ENCODE results near the gene MAD2L2.
A peak's percentile ranks its signal among the peaks of the same experiment; 100 is the strongest.

MAD2L2 gene

GRCh38 chr1:11693024-11693590 is 12.2 kb upstream of the MAD2L2 start:
- DNase-seq (ENCODE audit: low read depth), result no peak
- no peak overlapping the region for H3K4me3 ChIP-seq (ENCODE audit: low read depth, low read length)
- TF ChIP-seq CTCF (IDR thresholded peaks at IDR 0.05; ENCODE audit: control insufficient read depth, extremely low read depth, insufficient read depth), result no peak

- H3K4me3 ChIP-seq (ENCODE audit: low read depth, low read length), result no peak overlapping the region
- DNase-seq (ENCODE audit: low read depth), result no peak
- no peak for TF ChIP-seq CTCF (IDR thresholded peaks at IDR 0.05; ENCODE audit: control insufficient read depth, extremely low read depth, insufficient read depth)
Measured at GRCh38 chr1:11691928-11692711, 11.2 kb upstream of the MAD2L2 start.

- no peak for TF ChIP-seq CTCF (IDR thresholded peaks at IDR 0.05; ENCODE audit: control insufficient read depth, extremely low read depth, insufficient read depth)
- peak within 1 kb of the TSS; percentile 39 for H3K4me3 ChIP-seq (ENCODE audit: low read depth, low read length)
- DNase-seq (ENCODE audit: low read depth), result no peak
Measured at GRCh38 chr1:11691302-11691914, 10.5 kb upstream of the MAD2L2 start, which contains the start of gene DRAXIN. Gene DRAXIN (plus strand): TSS chr1:11691710. CDS start chr1:11706259, 14,549 bp downstream.

GRCh38 chr1:11690397-11691301 is 9.7 kb upstream of the MAD2L2 start:
- no peak for DNase-seq (ENCODE audit: low read depth)
- TF ChIP-seq CTCF (IDR thresholded peaks at IDR 0.05; ENCODE audit: control insufficient read depth, extremely low read depth, insufficient read depth), result no peak
- H3K4me3 ChIP-seq (ENCODE audit: low read depth, low read length), result peak overlapping the region; percentile 39

- no peak overlapping the region for H3K4me3 ChIP-seq (ENCODE audit: low read depth, low read length)
- TF ChIP-seq CTCF (IDR thresholded peaks at IDR 0.05; ENCODE audit: control insufficient read depth, extremely low read depth, insufficient read depth), result no peak
Measured at GRCh38 chr1:11688506-11688905, 7.6 kb upstream of the MAD2L2 start.

GRCh38 chr1:11685210-11685752 is 4.3 kb upstream of the MAD2L2 start:
- TF ChIP-seq CTCF (IDR thresholded peaks at IDR 0.05; ENCODE audit: control insufficient read depth, extremely low read depth, insufficient read depth), result no peak
- no peak for DNase-seq (ENCODE audit: low read depth)
- H3K4me3 ChIP-seq (ENCODE audit: low read depth, low read length), result no peak overlapping the region

More at GRCh38 chr1:11688506-11688905, 7.6 kb upstream of the MAD2L2 start:
- no peak for DNase-seq (ENCODE audit: low read depth)

All from LNCaP clone FGC (cell line).